ENCODE measurements around the gene EMILIN2.

DNA sequence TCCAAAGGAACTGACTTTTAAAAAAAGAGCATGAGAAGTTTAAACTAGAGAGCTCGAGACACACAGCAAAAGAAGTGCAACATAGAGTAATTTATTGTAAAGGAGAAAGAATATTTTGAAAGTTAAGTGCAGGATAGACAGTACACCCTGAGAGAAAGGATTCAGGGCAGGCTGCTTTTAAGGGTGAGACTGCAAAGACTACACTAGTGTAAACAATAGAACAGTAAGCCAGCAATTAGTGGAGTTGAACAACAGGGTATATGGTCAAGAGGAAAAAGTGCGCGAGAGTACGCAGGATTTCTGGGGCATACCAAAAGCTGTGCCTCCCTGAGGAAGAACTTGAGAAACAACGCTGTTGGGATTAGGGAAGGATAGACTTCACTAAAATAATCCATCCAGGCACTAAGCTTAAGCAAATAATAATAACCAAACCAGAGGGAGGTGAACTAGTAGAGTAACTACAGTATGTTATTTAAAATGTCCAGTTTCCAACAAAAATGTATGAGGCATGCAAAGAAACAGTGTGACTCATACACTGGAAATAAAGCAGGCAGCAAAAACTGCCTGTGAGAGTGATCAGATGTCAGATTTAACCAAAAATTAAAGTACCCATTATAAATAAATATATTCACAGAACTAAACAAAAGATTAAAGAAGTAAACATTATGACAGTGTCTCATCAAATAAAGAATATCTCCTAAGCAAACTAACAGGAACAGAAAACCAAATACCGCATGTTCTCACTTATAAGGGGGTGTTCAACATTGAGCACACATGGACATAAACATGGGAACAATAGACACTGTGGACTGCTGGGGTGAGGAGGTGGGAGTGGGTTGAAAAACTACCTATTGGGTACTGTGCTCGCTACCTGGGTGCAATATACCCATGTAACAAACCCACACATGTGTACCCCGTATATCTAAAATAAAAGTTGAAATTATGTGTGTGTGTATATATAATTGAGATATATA lies 40.5 kb upstream of the EMILIN2 start:
- TF ChIP-seq, protein P1, sequence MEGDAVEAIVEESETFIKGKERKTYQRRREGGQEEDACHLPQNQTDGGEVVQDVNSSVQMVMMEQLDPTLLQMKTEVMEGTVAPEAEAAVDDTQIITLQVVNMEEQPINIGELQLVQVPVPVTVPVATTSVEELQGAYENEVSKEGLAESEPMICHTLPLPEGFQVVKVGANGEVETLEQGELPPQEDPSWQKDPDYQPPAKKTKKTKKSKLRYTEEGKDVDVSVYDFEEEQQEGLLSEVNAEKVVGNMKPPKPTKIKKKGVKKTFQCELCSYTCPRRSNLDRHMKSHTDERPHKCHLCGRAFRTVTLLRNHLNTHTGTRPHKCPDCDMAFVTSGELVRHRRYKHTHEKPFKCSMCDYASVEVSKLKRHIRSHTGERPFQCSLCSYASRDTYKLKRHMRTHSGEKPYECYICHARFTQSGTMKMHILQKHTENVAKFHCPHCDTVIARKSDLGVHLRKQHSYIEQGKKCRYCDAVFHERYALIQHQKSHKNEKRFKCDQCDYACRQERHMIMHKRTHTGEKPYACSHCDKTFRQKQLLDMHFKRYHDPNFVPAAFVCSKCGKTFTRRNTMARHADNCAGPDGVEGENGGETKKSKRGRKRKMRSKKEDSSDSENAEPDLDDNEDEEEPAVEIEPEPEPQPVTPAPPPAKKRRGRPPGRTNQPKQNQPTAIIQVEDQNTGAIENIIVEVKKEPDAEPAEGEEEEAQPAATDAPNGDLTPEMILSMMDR (optimal IDR thresholded peaks at IDR 0.05 in 1 of 3, IDR thresholded peaks at IDR 0.05 in 1 of 3, conservative IDR thresholded peaks at IDR 0.05 in 1 of 3; ENCODE audit: extremely low read depth in 1 of 3, insufficient read depth in 2 of 3, low read length in 3 of 3), result no peak
- TF ChIP-seq EZH2 (IDR thresholded peaks at IDR 0.05; ENCODE audit: low read length), result no peak

Data from keratinocyte (primary cell).